GM12878 (cell line): ENCODE data around the gene DIPK1A.

ENCODE experiments used
- CTCF ChIP-seq, 3 experiments: IDR thresholded peaks in 2 of 3; conservative IDR thresholded peaks in 1 of 3; 2 replicates each; pipeline ENCODE4 v1.5.1; 2011; ENCODE audit warnings: low read depth in 3 of 3, low read length in 3 of 3, mild to moderate bottlenecking in 3 of 3, control low read depth in 2 of 3, moderate library complexity in 2 of 3, inconsistent platforms in 1 of 3, mixed read lengths in 1 of 3; ENCODE audit not compliant: control insufficient read depth in 2 of 3, insufficient read depth in 1 of 3; ENCODE audit errors: extremely low read depth in 1 of 3
- ESRRA ChIP-seq: IDR thresholded peaks from 2 replicates; pipeline ENCODE4 v1.6.1; 2012; ENCODE audit warnings: mild to moderate bottlenecking, low read length, improper control_type of control experiment
- SP1 ChIP-seq: IDR thresholded peaks from one replicate; pipeline ENCODE4 v1.6.1; 2011; ENCODE audit warnings: low read depth, low read length

GRCh38 chr1:92927870-92928269 is 33.4 kb downstream of the DIPK1A start:
- TF ChIP-seq SP1 (no peak), ESRRA (no peak), CTCF (IDR thresholded peaks at IDR 0.05 in 2 of 3, conservative IDR thresholded peaks at IDR 0.05 in 1 of 3; ENCODE audit: control insufficient read depth in 2 of 3, extremely low read depth in 1 of 3, insufficient read depth in 1 of 3, low read depth in 3 of 3, low read length in 3 of 3) (0 out of 6 replicates have a peak, but pooled peaks of 1 of the 3 experiments have one; percentile 18)
